AML-193 (cell line): Measurements from ENCODE around the gene ACSF3.

Source experiments
- DNase-seq, 2 experiments: peaks; one replicate each; lab custom pipeline; 2025; lab: John Stamatoyannopoulos, UW

The ACSF3 gene

GRCh38 chr16:89093602-89094251, at the start of gene ACSF3:
Gene ACSF3, plus strand, starts transcription at chr16:89093852. Its CDS starts 6,830 bp downstream, at chr16:89100682.
- DNase-seq, result peak in 1 of 2 experiments; percentile 42

- DNase-seq, result no peak
Observed at GRCh38 chr16:89044418-89045180, 49.1 kb upstream of the ACSF3 start.

- no peak for DNase-seq
Observed at GRCh38 chr16:89045181-89045815, 48.4 kb upstream of the ACSF3 start.

GRCh38 chr16:89045881-89046280, 47.8 kb upstream of the ACSF3 start:
- no peak for DNase-seq

- DNase-seq, result no peak
Observed at GRCh38 chr16:89046491-89046890, 47.2 kb upstream of the ACSF3 start.

GRCh38 chr16:89047331-89048089, 46.1 kb upstream of the ACSF3 start:
- DNase-seq, result no peak

GRCh38 chr16:89048090-89048725, 45.4 kb upstream of the ACSF3 start:
- DNase-seq, result no peak

GRCh38 chr16:89048871-89049422, 44.7 kb upstream of the ACSF3 start:
- no peak for DNase-seq

- DNase-seq, result no peak
Observed at GRCh38 chr16:89049484-89050118, 44.1 kb upstream of the ACSF3 start.

GRCh38 chr16:89050119-89050867, 43.4 kb upstream of the ACSF3 start:
- no peak for DNase-seq

GRCh38 chr16:89050868-89051311, 42.8 kb upstream of the ACSF3 start:
- no peak for DNase-seq

- no peak for DNase-seq
Observed at GRCh38 chr16:89051521-89052166, 42.0 kb upstream of the ACSF3 start.

GRCh38 chr16:89052191-89052889, 41.3 kb upstream of the ACSF3 start:
- DNase-seq, result no peak

- DNase-seq, result no peak
Observed at GRCh38 chr16:89052890-89053724, 40.5 kb upstream of the ACSF3 start.

- DNase-seq, result no peak
Observed at GRCh38 chr16:89053725-89054029, 40.0 kb upstream of the ACSF3 start.

- no peak for DNase-seq
Observed at GRCh38 chr16:89054261-89054661, 39.4 kb upstream of the ACSF3 start.

GRCh38 chr16:89054714-89055113, 38.9 kb upstream of the ACSF3 start:
- DNase-seq, result no peak

- DNase-seq, result no peak
Observed at GRCh38 chr16:89055313-89055712, 38.3 kb upstream of the ACSF3 start.
